Parathyroid adenoma (tissue), 2 donors: ENCODE measurements around the gene ARMC9.

Experiments
- H2AFZ ChIP-seq: fragments of 300-600 bp; sonication (generic); one replicate; pipeline ENCODE4 v1.7.0; 2017; ENCODE audit warnings: antibody characterized with exemption, mild to moderate bottlenecking
- H3K27ac ChIP-seq: fragments of 300-600 bp; sonication (generic); one replicate; pipeline ENCODE4 v1.7.0; 2017
- H3K27me3 ChIP-seq: fragments of 300-600 bp; sonication (generic); one replicate; pipeline ENCODE4 v1.7.0; 2017; ENCODE audit warnings: low read length; ENCODE audit not compliant: control insufficient read depth, insufficient read depth
- H3K36me3 ChIP-seq: fragments of 300-600 bp; sonication (generic); one replicate; pipeline ENCODE4 v1.7.0; 2017; ENCODE audit warnings: low read length; ENCODE audit not compliant: control insufficient read depth, insufficient read depth
- H3K4me1 ChIP-seq: fragments of 300-600 bp; sonication (generic); one replicate; pipeline ENCODE4 v1.7.0; 2017; ENCODE audit warnings: control low read depth
- H3K4me2 ChIP-seq: fragments of 300-600 bp; sonication (generic); one replicate; pipeline ENCODE4 v1.7.0; 2017; ENCODE audit warnings: low read length
- H3K4me3 ChIP-seq: fragments of 300-600 bp; sonication (generic); one replicate; pipeline ENCODE4 v1.7.0; 2017; ENCODE audit warnings: low read depth, low read length
- H3K79me2 ChIP-seq: fragments of 300-600 bp; sonication (generic); one replicate; pipeline ENCODE4 v1.7.0; 2017; ENCODE audit warnings: control low read depth
- H3K9ac ChIP-seq: fragments of 300-600 bp; sonication (generic); one replicate; pipeline ENCODE4 v1.7.0; 2017; ENCODE audit warnings: mild to moderate bottlenecking
- H3K9me3 ChIP-seq: fragments of 300-600 bp; sonication (generic); one replicate; pipeline ENCODE4 v1.7.0; 2017; ENCODE audit warnings: low read length; ENCODE audit not compliant: control insufficient read depth
- CTCF ChIP-seq: fragments of 300-600 bp; sonication (generic); IDR thresholded peaks from one replicate; pipeline ENCODE4 v1.7.0; 2017; ENCODE audit warnings: antibody characterized with exemption, mild to moderate bottlenecking
- donor health status: primary hyperparathyroidism.

ARMC9 gene

GRCh38 chr2:231342061-231342711, 143.8 kb downstream of the ARMC9 start:
- H3K9me3 ChIP-seq: no peaks in the 10 kb centered on the region
- no peak overlapping the region for H3K27ac ChIP-seq
- no peaks in the 10 kb centered on the region for H3K4me1 ChIP-seq
- H2AFZ ChIP-seq: no peak overlapping the region
- no peak for TF ChIP-seq CTCF
- H3K27me3 ChIP-seq: no peaks in the 10 kb centered on the region
- H3K9ac ChIP-seq: no peak overlapping the region
- H3K79me2 ChIP-seq: no peaks in the 10 kb centered on the region
- no peak overlapping the region for H3K4me3 ChIP-seq
- H3K36me3 ChIP-seq: no peaks in the 10 kb centered on the region
- H3K4me2 ChIP-seq: no peak overlapping the region

GRCh38 chr2:231343006-231343710, 144.7 kb downstream of the ARMC9 start:
- Histone ChIP-seq H3K4me2 (no peak overlapping the region), H3K4me1 (no peaks in the 10 kb centered on the region), H3K27me3 (no peaks in the 10 kb centered on the region), H3K79me2 (no peaks in the 10 kb centered on the region), H3K4me3 (no peak overlapping the region), H2AFZ (no peak overlapping the region), H3K9ac (no peak overlapping the region), H3K27ac (no peak overlapping the region), H3K36me3 (no peaks in the 10 kb centered on the region), H3K9me3 (no peaks in the 10 kb centered on the region)
- TF ChIP-seq CTCF: no peak

- no peaks in the 10 kb centered on the region for H3K27me3 ChIP-seq
- H3K4me2 ChIP-seq: no peak overlapping the region
- H3K9me3 ChIP-seq: no peaks in the 10 kb centered on the region
- H2AFZ ChIP-seq: no peak overlapping the region
- no peak overlapping the region for H3K27ac ChIP-seq
- H3K36me3 ChIP-seq: no peaks in the 10 kb centered on the region
- H3K9ac ChIP-seq: no peak overlapping the region
- TF ChIP-seq CTCF: no peak
- H3K4me3 ChIP-seq: no peak overlapping the region
- no peaks in the 10 kb centered on the region for H3K4me1 ChIP-seq
- no peaks in the 10 kb centered on the region for H3K79me2 ChIP-seq
These were observed 145.6 kb downstream of the ARMC9 start for GRCh38 chr2:231343988-231344387.

GRCh38 chr2:231344851-231345250, 146.4 kb downstream of the ARMC9 start:
- no peak overlapping the region for H2AFZ ChIP-seq
- H3K79me2 ChIP-seq: no peaks in the 10 kb centered on the region
- H3K9ac ChIP-seq: no peak overlapping the region
- no peaks in the 10 kb centered on the region for H3K4me1 ChIP-seq
- no peak for TF ChIP-seq CTCF
- no peaks in the 10 kb centered on the region for H3K27me3 ChIP-seq
- no peak overlapping the region for H3K4me3 ChIP-seq
- no peak overlapping the region for H3K27ac ChIP-seq
- H3K36me3 ChIP-seq: no peaks in the 10 kb centered on the region
- H3K4me2 ChIP-seq: no peak overlapping the region
- no peaks in the 10 kb centered on the region for H3K9me3 ChIP-seq

- TF ChIP-seq CTCF: no peak
- H3K36me3 ChIP-seq: no peaks in the 10 kb centered on the region
These were observed 148.7 kb downstream of the ARMC9 start for GRCh38 chr2:231347081-231347480.

More at GRCh38 chr2:231347081-231347480, 148.7 kb downstream of the ARMC9 start:
- H3K4me1 ChIP-seq: no peaks in the 10 kb centered on the region
- H3K9ac ChIP-seq: no peak overlapping the region
- no peak overlapping the region for H3K4me2 ChIP-seq
- no peaks in the 10 kb centered on the region for H3K79me2 ChIP-seq
- no peak overlapping the region for H3K4me3 ChIP-seq
- no peak overlapping the region for H3K27ac ChIP-seq
- no peaks in the 10 kb centered on the region for H3K27me3 ChIP-seq
- no peaks in the 10 kb centered on the region for H3K9me3 ChIP-seq
- H2AFZ ChIP-seq: no peak overlapping the region
